Trophoblast cell (in vitro differentiated cells and primary cell): ENCODE results near the gene P4HB.

Source experiments
- DNase-seq, 2 donors: peaks; one replicate each; pipeline ENCODE4 v3.0.0-alpha.2; 2016
- H2AFZ ChIP-seq: 2 replicates; pipeline ENCODE4 v1.6.1; 2013; ENCODE audit warnings: low read length, moderate library complexity, mild to moderate bottlenecking; ENCODE audit not compliant: insufficient read depth, poor library complexity
- H2AK5ac ChIP-seq: 2 replicates; pipeline ENCODE4 v1.6.1; 2013; ENCODE audit warnings: mild to moderate bottlenecking, low read length
- H2BK120ac ChIP-seq: 2 replicates; pipeline ENCODE4 v1.6.1; 2013; ENCODE audit warnings: low read length, mild to moderate bottlenecking, moderate library complexity; ENCODE audit not compliant: insufficient read depth, poor library complexity
- H2BK12ac ChIP-seq: 2 replicates; pipeline ENCODE4 v1.6.1; 2013; ENCODE audit warnings: mild to moderate bottlenecking, low read length, moderate library complexity
- H2BK5ac ChIP-seq: 2 replicates; pipeline ENCODE4 v1.6.1; 2013; ENCODE audit warnings: low read length, low read depth, moderate library complexity, mild to moderate bottlenecking; ENCODE audit not compliant: poor library complexity
- H3K14ac ChIP-seq: 2 replicates; pipeline ENCODE4 v1.6.1; 2013; ENCODE audit warnings: mild to moderate bottlenecking, low read length
- H3K18ac ChIP-seq: 2 replicates; pipeline ENCODE4 v1.6.1; 2013; ENCODE audit warnings: mild to moderate bottlenecking, low read length
- H3K23ac ChIP-seq: 2 replicates; pipeline ENCODE4 v1.6.1; 2013; ENCODE audit warnings: low read length
- H3K27ac ChIP-seq: 2 replicates; pipeline ENCODE4 v1.5.1; 2013; ENCODE audit warnings: low read depth, mild to moderate bottlenecking, inconsistent platforms, low read length, moderate library complexity
- H3K27me3 ChIP-seq: 2 replicates; pipeline ENCODE4 v1.6.1; 2013; ENCODE audit warnings: inconsistent platforms, mild to moderate bottlenecking, low read length, moderate library complexity; ENCODE audit not compliant: insufficient read depth
- H3K36me3 ChIP-seq, 2 experiments: 1 replicate in 1 of 2; 2 replicates in 1 of 2; pipeline ENCODE4 v1.6.1; 2013; ENCODE audit warnings: low read length in 2 of 2, mild to moderate bottlenecking in 2 of 2, moderate library complexity in 1 of 2; ENCODE audit not compliant: insufficient read depth in 2 of 2, control insufficient read depth in 1 of 2
- H3K4ac ChIP-seq: 2 replicates; pipeline ENCODE4 v1.6.1; 2013; ENCODE audit warnings: low read depth, mild to moderate bottlenecking, low read length, moderate library complexity
- H3K4me1 ChIP-seq, 2 experiments: 1 replicate in 1 of 2; 2 replicates in 1 of 2; pipeline ENCODE4 v1.6.1; 2013; ENCODE audit warnings: low read length in 2 of 2, mild to moderate bottlenecking in 2 of 2, moderate library complexity in 1 of 2; ENCODE audit not compliant: insufficient read depth in 2 of 2, control insufficient read depth in 1 of 2
- H3K4me2 ChIP-seq: 2 replicates; pipeline ENCODE4 v1.6.1; 2013; ENCODE audit warnings: inconsistent platforms, mild to moderate bottlenecking, low read length, moderate library complexity
- H3K4me3 ChIP-seq: 2 replicates; pipeline ENCODE4 v1.5.1; 2013; ENCODE audit warnings: mild to moderate bottlenecking, low read depth, low read length, inconsistent platforms
- H3K79me1 ChIP-seq: one replicate; pipeline ENCODE4 v1.6.1; 2013; ENCODE audit warnings: low read length
- H3K79me2 ChIP-seq: 2 replicates; pipeline ENCODE4 v1.6.1; 2013; ENCODE audit warnings: low read length, mild to moderate bottlenecking; ENCODE audit not compliant: control insufficient read depth, insufficient read depth, poor library complexity
- H3K9ac ChIP-seq: 2 replicates; pipeline ENCODE4 v1.6.1; 2013; ENCODE audit warnings: mild to moderate bottlenecking, low read length
- H3K9me3 ChIP-seq: 2 replicates; pipeline ENCODE4 v1.6.1; 2013; ENCODE audit warnings: low read depth, mild to moderate bottlenecking, control low read depth, inconsistent platforms, low read length; ENCODE audit not compliant: insufficient read depth
- H4K12ac ChIP-seq: 2 replicates; pipeline ENCODE4 v1.6.1; 2013; ENCODE audit warnings: low read depth, mild to moderate bottlenecking, low read length, moderate library complexity
- H4K8ac ChIP-seq: 2 replicates; pipeline ENCODE4 v1.6.1; 2013; ENCODE audit warnings: low read depth, mild to moderate bottlenecking, low read length, moderate library complexity
- H4K91ac ChIP-seq: one replicate; pipeline ENCODE4 v1.6.1; 2013; ENCODE audit warnings: low read depth, mild to moderate bottlenecking, low read length, moderate library complexity
- WGBS: extraction: QIAGEN DNeasy Blood & Tissue Kit; methylation state at CpG from one replicate; pipeline ENCODE4 v1.1.7; 2013; ENCODE audit warnings: missing lambda C conversion rate; ENCODE audit not compliant: insufficient read length, insufficient coverage; ENCODE audit errors: extremely low coverage; 5-methylcytosine and 5-hydroxymethylcytosine counted together

Gene P4HB

GRCh38 chr17:81851423-81851822 lies 8.9 kb downstream of the P4HB start:
- Histone ChIP-seq H3K36me3 (peaks cover 82 to 84% of the 10 kb centered on the region in 2 experiments), H3K4me1 (no peaks in the 10 kb centered on the region), H3K4me3 (no peak overlapping the region), H3K4ac (peak overlapping the region; percentile 40), H4K12ac (no peak overlapping the region), H2BK120ac (no peak overlapping the region), H2AK5ac (no peak overlapping the region), H3K9me3 (no peaks in the 10 kb centered on the region), H3K27me3 (no peaks in the 10 kb centered on the region), H3K23ac (no peak overlapping the region), H2AFZ (no peak overlapping the region), H3K14ac (no peak overlapping the region), H3K18ac (no peak overlapping the region), H3K9ac (no peak overlapping the region), H3K27ac (no peak overlapping the region), H4K91ac (no peak overlapping the region), H2BK12ac (no peak overlapping the region), H3K4me2 (no peak overlapping the region), H3K79me1 (no peaks in the 10 kb centered on the region), H2BK5ac (no peak overlapping the region), H3K79me2 (no peaks in the 10 kb centered on the region), H4K8ac (no peak overlapping the region)
- no CpG with 5 or more reads among the region's 16 CpGs for WGBS
- DNase-seq, result no peak

- Histone ChIP-seq H3K27me3 (no peaks in the 10 kb centered on the region), H3K79me1 (no peaks in the 10 kb centered on the region), H3K4me3 (no peak overlapping the region), H2BK12ac (no peak overlapping the region), H2BK5ac (no peak overlapping the region), H3K23ac (no peak overlapping the region), H2BK120ac (no peak overlapping the region), H3K14ac (no peak overlapping the region), H3K9me3 (no peaks in the 10 kb centered on the region), H2AFZ (no peak overlapping the region), H3K18ac (no peak overlapping the region), H4K12ac (no peak overlapping the region), H4K8ac (no peak overlapping the region), H3K4ac (no peak overlapping the region), H3K79me2 (no peaks in the 10 kb centered on the region), H3K4me1 (no peaks in the 10 kb centered on the region), H3K4me2 (no peak overlapping the region), H4K91ac (no peak overlapping the region), H2AK5ac (no peak overlapping the region), H3K27ac (no peak overlapping the region), H3K36me3 (peaks cover 84 to 86% of the 10 kb centered on the region in 2 experiments), H3K9ac (no peak overlapping the region)
- WGBS, result no CpG with 5 or more reads among the region's 12 CpGs
- DNase-seq, result no peak
These were observed 10.9 kb downstream of the P4HB start for GRCh38 chr17:81849457-81849856.

DNA sequence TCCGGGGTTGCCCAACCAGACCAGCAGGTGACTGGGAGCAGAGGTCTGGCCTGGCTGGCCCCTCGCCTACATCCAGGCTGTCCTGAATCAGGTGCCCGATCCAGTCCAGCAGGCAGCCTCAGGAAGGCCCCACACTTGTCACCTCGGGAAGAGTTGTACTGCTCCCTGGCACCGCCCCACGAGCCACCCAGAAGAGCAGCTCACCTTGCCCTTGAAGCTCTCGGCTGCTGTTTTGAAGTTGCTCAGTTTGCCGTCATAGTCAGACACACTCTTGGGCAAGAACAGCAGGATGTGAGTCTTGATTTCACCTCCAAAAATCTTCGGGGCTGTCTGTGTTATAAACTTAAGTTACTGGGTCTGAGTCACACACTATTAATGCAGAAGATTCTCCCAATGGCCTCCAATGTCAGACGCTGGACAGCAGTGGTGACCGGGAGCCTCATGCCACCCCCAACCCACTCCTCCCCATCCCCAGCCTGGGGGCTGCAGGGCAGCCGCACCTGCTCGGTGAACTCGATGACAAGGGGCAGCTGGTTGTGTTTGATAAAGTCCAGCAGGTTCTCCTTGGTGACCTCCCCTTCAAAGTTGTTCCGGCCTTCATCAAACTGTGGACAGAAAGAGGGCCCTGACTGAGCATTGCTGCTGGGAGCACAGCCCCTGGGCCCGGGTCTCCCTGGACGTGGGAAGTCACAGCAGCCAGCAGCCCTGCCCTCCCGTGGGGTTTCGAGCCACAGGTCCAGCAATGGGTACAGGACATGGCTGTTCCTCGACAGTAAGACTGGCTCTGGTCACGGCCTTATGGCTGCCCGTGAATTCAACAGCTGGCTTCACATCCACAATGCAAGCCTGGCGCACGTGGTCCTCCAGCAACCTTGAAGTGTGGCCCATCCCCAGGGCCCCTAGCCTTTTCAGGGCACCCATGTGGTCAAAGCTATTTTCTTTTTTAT lies 13.3 kb downstream of the P4HB start:
- no peaks in the 10 kb centered on the region for H3K27me3 ChIP-seq
- no peak overlapping the region for H3K18ac ChIP-seq
- no peak overlapping the region for H4K8ac ChIP-seq
- no peak overlapping the region for H2BK5ac ChIP-seq
- no peak overlapping the region for H3K4ac ChIP-seq
- no peak overlapping the region for H2BK120ac ChIP-seq
- H2AFZ ChIP-seq, result no peak overlapping the region
- no peak overlapping the region for H3K4me2 ChIP-seq
- no peak overlapping the region for H4K12ac ChIP-seq
- no peak overlapping the region for H4K91ac ChIP-seq
- H3K36me3 ChIP-seq, result peaks cover 82 to 86% of the 10 kb centered on the region in 2 experiments
- no peak overlapping the region for H2AK5ac ChIP-seq
- no peak overlapping the region for H2BK12ac ChIP-seq
- no peak overlapping the region for H3K14ac ChIP-seq
- H3K4me3 ChIP-seq, result no peak overlapping the region
- no peak overlapping the region for H3K27ac ChIP-seq
- no peak overlapping the region for H3K23ac ChIP-seq
- no peak overlapping the region for H3K9ac ChIP-seq
- H3K4me1 ChIP-seq, result no peaks in the 10 kb centered on the region
- no peaks in the 10 kb centered on the region for H3K79me2 ChIP-seq
- no CpG with 5 or more reads among the region's 24 CpGs for WGBS
- DNase-seq, result no peak
- peaks cover 2% of the 10 kb centered on the region for H3K9me3 ChIP-seq
- H3K79me1 ChIP-seq, result no peaks in the 10 kb centered on the region

DNA sequence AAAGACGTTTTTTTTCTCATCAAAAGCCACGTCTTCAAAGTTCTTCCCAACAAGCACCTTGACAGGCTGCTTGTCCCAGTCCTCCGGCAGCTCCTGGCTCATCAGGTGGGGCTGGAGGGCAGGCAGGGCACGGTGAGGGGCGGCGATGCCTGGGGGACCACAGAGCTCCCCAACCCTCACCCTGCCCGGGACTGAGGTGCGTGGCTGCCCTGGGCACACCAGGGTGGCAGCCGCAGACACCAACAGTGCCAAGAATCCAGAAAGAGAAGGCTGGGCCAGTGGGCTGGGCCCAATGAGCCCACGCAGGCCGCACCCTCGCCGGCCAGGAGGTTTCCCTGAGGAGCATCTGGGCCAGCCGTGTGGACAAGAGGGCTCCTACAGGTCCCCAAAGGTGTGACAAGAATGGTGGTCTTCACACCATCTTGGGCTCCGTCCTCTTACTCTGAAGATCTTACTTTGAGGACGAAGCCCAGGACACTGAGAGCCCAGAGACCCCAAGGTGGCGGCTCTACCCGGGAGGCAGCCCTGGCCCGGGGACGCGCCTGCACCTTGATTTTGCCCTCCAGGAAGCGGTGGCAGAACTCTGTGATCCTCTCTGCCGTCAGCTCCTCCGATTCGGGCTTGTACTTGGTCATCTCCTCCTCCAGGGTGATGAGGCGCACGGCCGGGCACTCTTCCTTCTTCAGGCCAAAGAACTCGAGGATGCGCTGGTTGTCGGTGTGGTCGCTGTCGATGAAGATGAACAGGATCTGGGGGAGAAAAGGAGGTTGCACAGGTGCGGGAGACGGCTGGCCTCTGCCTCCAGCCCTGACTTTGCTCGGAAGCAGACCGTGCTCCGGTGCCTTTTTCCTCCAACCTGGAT lies 14.2 kb downstream of the P4HB start:
- Histone ChIP-seq H2BK120ac (no peak overlapping the region), H4K12ac (no peak overlapping the region), H3K27me3 (no peaks in the 10 kb centered on the region), H3K27ac (no peak overlapping the region), H3K23ac (no peak overlapping the region), H3K9ac (no peak overlapping the region), H3K36me3 (peaks cover 76 to 77% of the 10 kb centered on the region in 2 experiments), H3K9me3 (peaks cover 4% of the 10 kb centered on the region), H3K18ac (no peak overlapping the region), H2AK5ac (no peak overlapping the region), H3K4ac (no peak overlapping the region), H3K79me2 (no peaks in the 10 kb centered on the region), H2AFZ (no peak overlapping the region), H4K91ac (no peak overlapping the region), H3K4me2 (no peak overlapping the region), H3K4me3 (no peak overlapping the region), H3K4me1 (peaks cover 0 to 6% of the 10 kb centered on the region in 2 experiments), H2BK12ac (no peak overlapping the region), H3K14ac (no peak overlapping the region), H4K8ac (no peak overlapping the region), H2BK5ac (no peak overlapping the region), H3K79me1 (no peaks in the 10 kb centered on the region)
- WGBS, result no CpG with 5 or more reads among the region's 38 CpGs
- no peak for DNase-seq
